GM12878 (cell line): ENCODE data around the gene FHL2. TPM values are rescaled to one million over a fixed set of nuclear protein-coding genes. Genes with fewer than 3 reads are reported as not detected.

Experiments used
- ATAC-seq: fragments of 200-7000 bp; cut with Tn5 transposase; 3 replicates; pipeline ENCODE4 v1.9.1; 2020; ENCODE audit warnings: mild to moderate bottlenecking, moderate library complexity
- BruUV-seq: library from RNA; stranded (reverse); fragments of 400-500 nt; replicated peaks from 2 replicates; lab custom pipeline; 2021; lab: Mats Ljungman, UMichigan
- CTCF ChIA-PET: fragments of 300-600 bp; sonication (Branson Sonifier 250); formaldehyde crosslinking; extraction: SDS; loops from one replicate; lab custom pipeline; 2021; ENCODE audit warnings: inconsistent platforms; lab: Yijun Ruan, JAX
- POLR2A ChIA-PET: fragments of 350-600 bp; formaldehyde crosslinking; extraction: SDS; loops from one replicate; lab custom pipeline; 2021; ENCODE audit warnings: inconsistent platforms; lab: Charles Lee
- RAD21 ChIA-PET: fragments of 300-600 bp; sonication (Branson Sonifier 250); formaldehyde crosslinking; loops from one replicate; lab custom pipeline; 2023; ENCODE audit warnings: antibody characterized with exemption; ENCODE audit not compliant: unreplicated experiment; lab: Charles Lee
- SMC1A ChIA-PET: fragments of 300-600 bp; sonication (Branson Sonifier 250); formaldehyde crosslinking; loops from one replicate; lab custom pipeline; 2023; ENCODE audit not compliant: unreplicated experiment, uncharacterized antibody; lab: Charles Lee
- DNase-seq: peaks from one replicate; pipeline ENCODE4 v3.0.0-alpha.2; 2011; ENCODE audit warnings: low read depth, low spot score
- FAIRE-seq: peaks from 3 replicates; lab custom pipeline; 2011; peaks lifted over from hg19 to GRCh38; lab: Jason Lieb, UNC
- H2AFZ ChIP-seq: 2 replicates; pipeline ENCODE4 v1.6.0; 2011; ENCODE audit warnings: low read depth, low read length, control low read depth; ENCODE audit not compliant: control insufficient read depth
- H3K27ac ChIP-seq: 2 replicates; pipeline ENCODE4 v1.5.1; 2011; ENCODE audit warnings: control low read depth; ENCODE audit not compliant: control insufficient read depth, insufficient read depth
- H3K27me3 ChIP-seq, 2 experiments: replicated peaks in 1 of 2; 2 replicates each; pipeline versions ENCODE4 v1.6.0 to v1.6.1; 2011; ENCODE audit warnings: low read length in 1 of 2; ENCODE audit not compliant: control insufficient read depth in 2 of 2, insufficient read depth in 2 of 2
- H3K36me3 ChIP-seq, 2 experiments: 2 replicates each; pipeline ENCODE4 v1.5.1; 2011; ENCODE audit warnings: low read length in 1 of 2; ENCODE audit not compliant: control insufficient read depth in 2 of 2, insufficient read depth in 2 of 2
- H3K4me1 ChIP-seq: 2 replicates; pipeline ENCODE4 v1.6.1; 2011; ENCODE audit warnings: mild to moderate bottlenecking, low read length, moderate library complexity, mixed read lengths; ENCODE audit not compliant: control insufficient read depth, insufficient read depth
- H3K4me2 ChIP-seq: 2 replicates; pipeline ENCODE4 v1.6.0; 2011; ENCODE audit warnings: control low read depth; ENCODE audit not compliant: control insufficient read depth, insufficient read depth
- H3K4me3 ChIP-seq: fragments of 200-600 bp; sonication (generic); 2 replicates; pipeline ENCODE4 v1.5.1; 2016
- H3K79me2 ChIP-seq: 2 replicates; pipeline ENCODE4 v1.6.0; 2011; ENCODE audit warnings: low read length; ENCODE audit not compliant: control insufficient read depth, insufficient read depth
- H3K9ac ChIP-seq: 2 replicates; pipeline ENCODE4 v1.8.0; 2011; ENCODE audit warnings: low read length, control low read depth, mixed read lengths; ENCODE audit not compliant: control insufficient read depth, insufficient read depth
- H3K9me3 ChIP-seq: replicated peaks from 3 replicates; pipeline ENCODE4 v1.5.1; 2011; ENCODE audit warnings: mild to moderate bottlenecking, low read length; ENCODE audit not compliant: control insufficient read depth, insufficient read depth
- H4K20me1 ChIP-seq: 2 replicates; pipeline ENCODE4 v1.6.0; 2011; ENCODE audit not compliant: control insufficient read depth, insufficient read depth
- BCL11A ChIP-seq: IDR thresholded peaks from 2 replicates; pipeline ENCODE4 v1.6.1; 2011; ENCODE audit warnings: low read depth, low read length
- CHD1 ChIP-seq: IDR thresholded peaks from 2 replicates; pipeline ENCODE4 v1.6.1; 2012; ENCODE audit warnings: low read depth, low read length, improper control_type of control experiment
- CREM ChIP-seq: IDR thresholded peaks from 2 replicates; pipeline ENCODE4 v1.6.1; 2014; ENCODE audit warnings: antibody characterized with exemption, low read depth
- EGR1 ChIP-seq, 2 experiments: IDR thresholded peaks; 1 replicate in 1 of 2; 2 replicates in 1 of 2; pipeline ENCODE4 v1.6.1; 2011 to 2012; ENCODE audit warnings: low read depth in 2 of 2, low read length in 2 of 2, borderline replicate concordance in 1 of 2, mild to moderate bottlenecking in 1 of 2, moderate library complexity in 1 of 2
- EZH2 ChIP-seq: IDR thresholded peaks from 2 replicates; pipeline ENCODE4 v1.6.1; 2012; ENCODE audit warnings: low read depth, mild to moderate bottlenecking, control low read depth, inconsistent platforms, low read length, borderline replicate concordance; ENCODE audit not compliant: control insufficient read depth
- GATAD2B ChIP-seq: fragments of 450-650 bp; conservative IDR thresholded peaks from 2 replicates; pipeline ENCODE4 v1.6.1; 2017; ENCODE audit warnings: low read depth, mild to moderate bottlenecking, moderate library complexity
- KAT2A ChIP-seq: conservative IDR thresholded peaks from 2 replicates; pipeline ENCODE4 v1.6.1; 2011; ENCODE audit warnings: low read depth, low read length; ENCODE audit not compliant: control insufficient read depth
- KLF5 ChIP-seq: fragments of 450-650 bp; IDR thresholded peaks from 2 replicates; pipeline ENCODE4 v1.6.1; 2014; ENCODE audit warnings: mild to moderate bottlenecking; ENCODE audit not compliant: partially characterized antibody
- NFYB ChIP-seq: IDR thresholded peaks from 2 replicates; pipeline ENCODE4 v1.6.1; 2011; ENCODE audit warnings: low read depth, mild to moderate bottlenecking, low read length, improper control_type of control experiment, moderate library complexity; ENCODE audit not compliant: insufficient read depth
- NR2C2 ChIP-seq: IDR thresholded peaks from 2 replicates; pipeline ENCODE4 v1.6.1; 2011; ENCODE audit warnings: borderline replicate concordance, low read depth; ENCODE audit not compliant: control insufficient read depth, insufficient read length
- RBBP5 ChIP-seq: fragments of 200-600 bp; sonication (generic); conservative IDR thresholded peaks from 2 replicates; pipeline ENCODE4 v1.6.1; 2016
- RELA ChIP-seq: fragments of 450-650 bp; IDR thresholded peaks from 2 replicates; pipeline ENCODE4 v1.8.0; 2014; ENCODE audit warnings: borderline replicate concordance; ENCODE audit not compliant: partially characterized antibody
- WGBS: methylation state at CpG from one replicate; pipeline ENCODE4 v1.1.6; 2016; ENCODE audit warnings: low lambda C conversion rate; ENCODE audit not compliant: insufficient replicate concordance, insufficient coverage; ENCODE audit errors: missing lambda C conversion rate; 5-methylcytosine and 5-hydroxymethylcytosine counted together
- in situ Hi-C: fragments of 300-500 bp; cut with MboI; formaldehyde crosslinking; loops from 9 replicates; pipeline ENCODE4 v1.14.3; 2018; ENCODE audit warnings: mixed read lengths
- intact Hi-C: fragments of 100-400 bp; cut with micrococcal nuclease; formaldehyde crosslinking; loops from one replicate; pipeline ENCODE4 v1.14.2; 2022; ENCODE audit not compliant: unreplicated experiment
- polyA plus RNA-seq, 11 experiments: library from polyadenylated mRNA; depleted of rRNA in 4 of 11; unstranded in 6 of 11; stranded (reverse) in 5 of 11; fragments of >200 nt; fragmentation: Nextera tagmentation in 4 of 11; fragmentation: Illumina TruSeq in 1 of 11; extraction: Ambion mirVana in 4 of 11; extraction: Trizol in 1 of 11; gene quantifications; 1 replicate in 1 of 11; 2 replicates in 10 of 11; pipeline versions ENCODE4 v1.2.1 to v1.2.3, GENCODE V29; 2011 to 2016; ENCODE audit warnings: inconsistent platforms in 2 of 11, missing spikeins in 2 of 11, low read depth in 1 of 11
- total RNA-seq, 4 experiments: library from RNA; depleted of rRNA in 3 of 4; stranded (reverse); fragments of >200 nt in 3 of 4; fragmentation: Illumina TruSeq in 1 of 4; extraction: Trizol in 1 of 4; gene quantifications; 2 replicates each; pipeline versions ENCODE4 v1.2.1 to v1.2.3, GENCODE V29; 2013 to 2021
- TF ChIP-seq, protein P1 (sequence below): fragments of 150-350 bp; IDR thresholded peaks from 2 replicates; pipeline ENCODE4 v1.6.1; 2016; ENCODE audit warnings: low read depth, low read length
- TF ChIP-seq, protein P2 (sequence below): IDR thresholded peaks from 2 replicates; pipeline ENCODE4 v1.6.1; 2012; ENCODE audit warnings: mild to moderate bottlenecking, low read depth, low read length
- TF ChIP-seq, protein P3 (sequence below): IDR thresholded peaks from 2 replicates; pipeline ENCODE4 v1.6.1; 2012; ENCODE audit warnings: low read depth, low read length, improper control_type of control experiment

FHL2 gene
- total and polyA plus RNA-seq, 10 of the 15 experiments (the other 5 are each of a cell fraction or from before 2014, with no cell fraction given), result 2.2 to 9.9 (median 4.5) TPM

DNA sequence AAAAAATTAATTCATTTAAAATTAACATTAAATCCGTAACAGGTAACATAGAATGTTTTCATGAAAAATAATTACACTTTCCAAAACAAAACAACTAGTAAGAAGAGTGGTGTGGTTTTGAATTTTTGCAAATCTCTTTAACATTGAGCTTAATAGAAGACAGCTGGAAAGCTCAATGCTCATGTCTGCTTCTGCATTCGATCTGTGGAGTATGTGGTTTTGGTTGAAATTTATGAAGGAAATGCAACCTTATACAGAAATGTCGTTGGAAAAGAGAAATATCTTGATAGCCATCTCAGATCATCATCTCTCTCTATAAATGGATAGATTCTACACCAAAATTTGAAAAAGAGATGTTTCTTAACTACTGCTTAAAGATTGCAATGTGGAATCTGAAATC is 17.3 kb upstream of the FHL2 start (continued):
- no peak for TF ChIP-seq EGR1 (IDR thresholded peaks at IDR 0.05; ENCODE audit: borderline replicate concordance in 1 of 2, low read depth in 2 of 2, low read length in 2 of 2)
- TF ChIP-seq, protein P1, sequence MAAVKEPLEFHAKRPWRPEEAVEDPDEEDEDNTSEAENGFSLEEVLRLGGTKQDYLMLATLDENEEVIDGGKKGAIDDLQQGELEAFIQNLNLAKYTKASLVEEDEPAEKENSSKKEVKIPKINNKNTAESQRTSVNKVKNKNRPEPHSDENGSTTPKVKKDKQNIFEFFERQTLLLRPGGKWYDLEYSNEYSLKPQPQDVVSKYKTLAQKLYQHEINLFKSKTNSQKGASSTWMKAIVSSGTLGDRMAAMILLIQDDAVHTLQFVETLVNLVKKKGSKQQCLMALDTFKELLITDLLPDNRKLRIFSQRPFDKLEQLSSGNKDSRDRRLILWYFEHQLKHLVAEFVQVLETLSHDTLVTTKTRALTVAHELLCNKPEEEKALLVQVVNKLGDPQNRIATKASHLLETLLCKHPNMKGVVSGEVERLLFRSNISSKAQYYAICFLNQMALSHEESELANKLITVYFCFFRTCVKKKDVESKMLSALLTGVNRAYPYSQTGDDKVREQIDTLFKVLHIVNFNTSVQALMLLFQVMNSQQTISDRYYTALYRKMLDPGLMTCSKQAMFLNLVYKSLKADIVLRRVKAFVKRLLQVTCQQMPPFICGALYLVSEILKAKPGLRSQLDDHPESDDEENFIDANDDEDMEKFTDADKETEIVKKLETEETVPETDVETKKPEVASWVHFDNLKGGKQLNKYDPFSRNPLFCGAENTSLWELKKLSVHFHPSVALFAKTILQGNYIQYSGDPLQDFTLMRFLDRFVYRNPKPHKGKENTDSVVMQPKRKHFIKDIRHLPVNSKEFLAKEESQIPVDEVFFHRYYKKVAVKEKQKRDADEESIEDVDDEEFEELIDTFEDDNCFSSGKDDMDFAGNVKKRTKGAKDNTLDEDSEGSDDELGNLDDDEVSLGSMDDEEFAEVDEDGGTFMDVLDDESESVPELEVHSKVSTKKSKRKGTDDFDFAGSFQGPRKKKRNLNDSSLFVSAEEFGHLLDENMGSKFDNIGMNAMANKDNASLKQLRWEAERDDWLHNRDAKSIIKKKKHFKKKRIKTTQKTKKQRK, result no peak
- no peak for TF ChIP-seq NR2C2

DNA sequence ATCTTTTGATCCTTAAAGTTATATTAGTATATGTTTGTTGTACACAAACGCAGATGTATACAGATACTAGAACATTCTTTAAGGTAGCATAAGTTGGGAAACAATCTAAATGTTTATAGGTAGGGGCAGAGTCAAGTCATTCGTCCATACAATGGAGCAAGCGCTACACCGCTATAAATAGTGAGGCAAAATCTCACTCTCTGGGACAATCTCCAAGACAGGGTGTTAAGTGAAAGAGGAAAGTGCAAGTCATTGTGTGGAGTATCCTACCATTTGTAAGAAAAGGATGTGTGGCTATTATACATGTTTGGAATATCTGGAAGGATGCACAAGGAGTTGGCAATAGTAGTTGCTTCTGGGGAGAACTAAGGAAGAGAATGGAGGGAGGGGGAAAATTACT is 16.2 kb upstream of the FHL2 start:
- CTCF ChIA-PET, result interaction anchor here (0.7 kb wide), 1 partner anchor 16 kb away, joined by 4 read pairs; the partner anchor contains the start of gene FHL2
- no peak for DNase-seq
- Histone ChIP-seq H3K9ac (no peak overlapping the region), H3K27me3 (no peaks in the 10 kb centered on the region; a peak in 1 of 4 replicates), H3K4me2 (no peak overlapping the region), H3K36me3 (no peaks in the 10 kb centered on the region)
- WGBS, result 38% methylated on average over 4 of the region's 4 CpGs
- intact Hi-C loops, result no loop called here
- POLR2A ChIA-PET, result no interaction called here
- FAIRE-seq, result no peak
- ATAC-seq, result no peak
- BruUV-seq, result no TSS peak
- TF ChIP-seq KAT2A, result no peak
- TF ChIP-seq CHD1, result no peak
- TF ChIP-seq BCL11A, result no peak
- no peak for TF ChIP-seq GATAD2B
- TF ChIP-seq KLF5, result no peak
- no peak for TF ChIP-seq RELA
- no peak for TF ChIP-seq CREM
- TF ChIP-seq, protein P2, sequence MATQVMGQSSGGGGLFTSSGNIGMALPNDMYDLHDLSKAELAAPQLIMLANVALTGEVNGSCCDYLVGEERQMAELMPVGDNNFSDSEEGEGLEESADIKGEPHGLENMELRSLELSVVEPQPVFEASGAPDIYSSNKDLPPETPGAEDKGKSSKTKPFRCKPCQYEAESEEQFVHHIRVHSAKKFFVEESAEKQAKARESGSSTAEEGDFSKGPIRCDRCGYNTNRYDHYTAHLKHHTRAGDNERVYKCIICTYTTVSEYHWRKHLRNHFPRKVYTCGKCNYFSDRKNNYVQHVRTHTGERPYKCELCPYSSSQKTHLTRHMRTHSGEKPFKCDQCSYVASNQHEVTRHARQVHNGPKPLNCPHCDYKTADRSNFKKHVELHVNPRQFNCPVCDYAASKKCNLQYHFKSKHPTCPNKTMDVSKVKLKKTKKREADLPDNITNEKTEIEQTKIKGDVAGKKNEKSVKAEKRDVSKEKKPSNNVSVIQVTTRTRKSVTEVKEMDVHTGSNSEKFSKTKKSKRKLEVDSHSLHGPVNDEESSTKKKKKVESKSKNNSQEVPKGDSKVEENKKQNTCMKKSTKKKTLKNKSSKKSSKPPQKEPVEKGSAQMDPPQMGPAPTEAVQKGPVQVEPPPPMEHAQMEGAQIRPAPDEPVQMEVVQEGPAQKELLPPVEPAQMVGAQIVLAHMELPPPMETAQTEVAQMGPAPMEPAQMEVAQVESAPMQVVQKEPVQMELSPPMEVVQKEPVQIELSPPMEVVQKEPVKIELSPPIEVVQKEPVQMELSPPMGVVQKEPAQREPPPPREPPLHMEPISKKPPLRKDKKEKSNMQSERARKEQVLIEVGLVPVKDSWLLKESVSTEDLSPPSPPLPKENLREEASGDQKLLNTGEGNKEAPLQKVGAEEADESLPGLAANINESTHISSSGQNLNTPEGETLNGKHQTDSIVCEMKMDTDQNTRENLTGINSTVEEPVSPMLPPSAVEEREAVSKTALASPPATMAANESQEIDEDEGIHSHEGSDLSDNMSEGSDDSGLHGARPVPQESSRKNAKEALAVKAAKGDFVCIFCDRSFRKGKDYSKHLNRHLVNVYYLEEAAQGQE, result no peak
- TF ChIP-seq, protein P3, sequence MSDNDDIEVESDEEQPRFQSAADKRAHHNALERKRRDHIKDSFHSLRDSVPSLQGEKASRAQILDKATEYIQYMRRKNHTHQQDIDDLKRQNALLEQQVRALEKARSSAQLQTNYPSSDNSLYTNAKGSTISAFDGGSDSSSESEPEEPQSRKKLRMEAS, result no peak
- no peak for TF ChIP-seq RBBP5
- no peak for TF ChIP-seq NFYB
- TF ChIP-seq EZH2, result no peak
- TF ChIP-seq, all 136 proteins: peak for 0
- ChIA-PET RAD21 (no interaction called here), SMC1A (no interaction called here)
- Histone ChIP-seq H3K9me3 (no peaks in the 10 kb centered on the region), H3K27ac (no peak overlapping the region), H2AFZ (no peak overlapping the region), H3K4me1 (no peaks in the 10 kb centered on the region), H4K20me1 (no peaks in the 10 kb centered on the region), H3K79me2 (no peaks in the 10 kb centered on the region), H3K4me3 (no peak overlapping the region)
- in situ Hi-C loops, result no loop called here
